Ovary (tissue), 9 donors: ENCODE measurements around the gene ATP6V1B1. TPM values are rescaled to one million over a fixed set of nuclear protein-coding genes. Genes with fewer than 3 reads are reported as not detected.

ENCODE experiments used
- DNase-seq, 5 donors: peaks; one replicate each; pipeline ENCODE4 v3.0.0-alpha.2; 2019 to 2020
- H3K27ac ChIP-seq, 2 donors: fragments of 200-600 bp; one replicate each; pipeline versions ENCODE4 v1.5.1 to v1.8.0; 2019 to 2022
- H3K27me3 ChIP-seq: fragments of 200-600 bp; one replicate; pipeline ENCODE4 v1.8.0; 2022
- H3K36me3 ChIP-seq: fragments of 200-600 bp; sonication (generic); one replicate; pipeline ENCODE4 v1.5.1; 2019
- H3K4me1 ChIP-seq: one replicate; pipeline ENCODE4 v1.8.1; 2013; ENCODE audit warnings: mild to moderate bottlenecking, moderate library complexity; ENCODE audit not compliant: insufficient read depth
- H3K4me3 ChIP-seq: fragments of 200-600 bp; sonication (generic); one replicate; pipeline ENCODE4 v1.5.1; 2017
- H3K9me3 ChIP-seq, 2 donors: fragments of 200-600 bp in 1 of 2; sonication (generic) in 1 of 2; one replicate each; pipeline versions ENCODE4 v1.5.1 to v1.8.1; 2013 to 2019; ENCODE audit warnings: mild to moderate bottlenecking in 1 of 2, moderate library complexity in 1 of 2
- EP300 ChIP-seq: sonication (generic); formaldehyde crosslinking; IDR thresholded peaks from one replicate; pipeline ENCODE4 v1.6.1; 2017; ENCODE audit warnings: antibody characterized with exemption
- POLR2A ChIP-seq: fragments of 450-650 bp; IDR thresholded peaks from one replicate; pipeline ENCODE4 v1.6.1; 2017; ENCODE audit warnings: antibody characterized with exemption, mild to moderate bottlenecking, moderate library complexity
- WGBS, 3 donors: extraction: QIAGEN DNeasy Blood & Tissue Kit in 1 of 3; methylation state at CpG; one replicate each; pipeline versions ENCODE4 v1.1.5 to v1.1.7; 2013 to 2017; 5-methylcytosine and 5-hydroxymethylcytosine counted together
- intact Hi-C, 4 donors: fragments of 100-400 bp; cut with DNase I; formaldehyde crosslinking; loops; one replicate each; pipeline versions ENCODE4 v1.11.0 to v1.15.1; 2022 to 2023
- polyA plus RNA-seq, 2 donors: library from polyadenylated mRNA; stranded (reverse); fragments of 200-250 nt in 1 of 2; fragments of 350-450 nt in 1 of 2; fragmentation: Illumina TruSeq in 1 of 2; extraction: RNeasy Lipid Tissue Mini Kit (QIAGEN cat#74804) in 1 of 2; gene quantifications; one replicate each; pipeline ENCODE4 v1.2.3, GENCODE V29; 2013 to 2014
- total RNA-seq, 7 donors: library from RNA; depleted of rRNA in 2 of 7; stranded (reverse); fragments of >200 nt in 2 of 7; fragmentation: NEBNext Ultra II Directional in 3 of 7; extraction: Animal tissue kit (Norgen Biotek cat#: 25700) in 3 of 7; gene quantifications; one replicate each; pipeline versions ENCODE4 v1.1.0 to v1.2.4, GENCODE V29; 2016 to 2023
- TF ChIP-seq, protein P1 (sequence below), 3 donors: fragments of 450-650 bp in 2 of 3; fragments of 200-600 bp in 1 of 3; IDR thresholded peaks; one replicate each; pipeline versions ENCODE4 v1.5.1 to v1.8.0; 2016 to 2022; ENCODE audit warnings: antibody characterized with exemption in 3 of 3, mild to moderate bottlenecking in 1 of 3
- donor health status: DM: no; HTN: no; CAD: no; lungs with moderate emphysema.
- donor health status: DM: no; HTN: no; CAD: no.
- donor health status: Bipolar disorder and iron deficiency.
- donor health status: DM: yes; HTN: yes; CAD: no.
- donor health status: DM: no; HTN: no; CAD: no.
- donor health status: DM: yes; HTN: yes; CAD: no.

ATP6V1B1 gene
- total and polyA plus RNA-seq, 9 donors = 0.62 to 11.9 (median 1.6) TPM; not detected in 1

DNA sequence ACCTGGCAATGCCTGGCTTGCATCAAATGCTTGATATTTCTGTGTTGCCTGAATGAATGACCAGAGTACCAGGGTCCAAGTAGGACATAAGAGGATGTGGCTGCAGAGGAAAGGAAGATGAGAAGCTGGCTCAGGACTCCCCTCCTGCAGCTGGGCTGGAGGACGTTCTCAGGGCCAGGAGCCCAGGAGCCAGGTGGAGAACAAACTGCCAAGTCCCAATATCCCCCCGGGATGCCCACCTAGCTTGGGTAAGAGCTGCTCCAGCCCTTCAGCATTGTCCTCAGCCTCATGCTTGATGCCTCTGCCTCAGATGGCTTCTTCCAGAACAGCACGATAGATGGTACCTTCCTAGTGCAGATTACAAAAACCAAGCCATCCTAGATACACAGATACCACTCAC, 8.6 kb upstream of the ATP6V1B1 start:
- Histone ChIP-seq H3K27ac (no peak overlapping the region), H3K27me3 (no peaks in the 10 kb centered on the region), H3K9me3 (no peaks in the 10 kb centered on the region), H3K4me1 (peaks cover under 1% of the 10 kb centered on the region), H3K36me3 (no peaks in the 10 kb centered on the region), H3K4me3 (no peak overlapping the region)
- TF ChIP-seq, protein P1, sequence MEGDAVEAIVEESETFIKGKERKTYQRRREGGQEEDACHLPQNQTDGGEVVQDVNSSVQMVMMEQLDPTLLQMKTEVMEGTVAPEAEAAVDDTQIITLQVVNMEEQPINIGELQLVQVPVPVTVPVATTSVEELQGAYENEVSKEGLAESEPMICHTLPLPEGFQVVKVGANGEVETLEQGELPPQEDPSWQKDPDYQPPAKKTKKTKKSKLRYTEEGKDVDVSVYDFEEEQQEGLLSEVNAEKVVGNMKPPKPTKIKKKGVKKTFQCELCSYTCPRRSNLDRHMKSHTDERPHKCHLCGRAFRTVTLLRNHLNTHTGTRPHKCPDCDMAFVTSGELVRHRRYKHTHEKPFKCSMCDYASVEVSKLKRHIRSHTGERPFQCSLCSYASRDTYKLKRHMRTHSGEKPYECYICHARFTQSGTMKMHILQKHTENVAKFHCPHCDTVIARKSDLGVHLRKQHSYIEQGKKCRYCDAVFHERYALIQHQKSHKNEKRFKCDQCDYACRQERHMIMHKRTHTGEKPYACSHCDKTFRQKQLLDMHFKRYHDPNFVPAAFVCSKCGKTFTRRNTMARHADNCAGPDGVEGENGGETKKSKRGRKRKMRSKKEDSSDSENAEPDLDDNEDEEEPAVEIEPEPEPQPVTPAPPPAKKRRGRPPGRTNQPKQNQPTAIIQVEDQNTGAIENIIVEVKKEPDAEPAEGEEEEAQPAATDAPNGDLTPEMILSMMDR (IDR thresholded peaks at IDR 0.05) = no peak
- TF ChIP-seq EP300 = no peak
- TF ChIP-seq POLR2A = no peak
- intact Hi-C loops = no loop called here
- DNase-seq = no peak
- 73 to 83% (median 79%) methylated on average over 3 of the region's 3 CpGs for WGBS, 3 donors

DNA sequence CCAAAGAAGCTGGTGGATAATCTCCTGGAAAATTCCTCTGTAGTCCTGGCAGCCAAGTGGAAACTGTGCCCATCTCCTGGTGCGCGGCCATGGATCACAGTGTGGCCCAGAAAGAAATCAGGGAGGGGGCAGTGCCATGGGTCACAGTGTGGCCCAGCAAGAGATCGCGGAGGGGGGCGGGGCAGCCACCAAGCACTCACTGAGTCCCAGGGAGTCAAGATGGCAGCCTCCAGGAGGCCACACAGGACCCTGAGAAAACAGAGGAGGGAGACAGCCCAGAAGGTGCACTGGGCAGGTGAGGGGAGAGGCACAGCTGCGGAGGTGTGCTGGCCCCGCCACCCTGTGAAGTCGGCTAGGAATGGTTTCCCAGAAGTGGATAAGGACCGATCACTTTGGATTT, 8.1 kb upstream of the ATP6V1B1 start:
- intact Hi-C loops = no loop called here
- no peak overlapping the region for H3K27ac ChIP-seq
- H3K27me3 ChIP-seq = no peaks in the 10 kb centered on the region
- no peaks in the 10 kb centered on the region for H3K9me3 ChIP-seq
- no peak overlapping the region for H3K4me3 ChIP-seq
- H3K36me3 ChIP-seq = no peaks in the 10 kb centered on the region
- H3K4me1 ChIP-seq = no peaks in the 10 kb centered on the region
- no peak for DNase-seq
- 82 to 90% (median 83%) methylated on average over 9 of the region's 9 CpGs for WGBS, 3 donors
- no peak for TF ChIP-seq POLR2A
- TF ChIP-seq, protein P1 (IDR thresholded peaks at IDR 0.05) = no peak
- TF ChIP-seq EP300 = no peak

DNA sequence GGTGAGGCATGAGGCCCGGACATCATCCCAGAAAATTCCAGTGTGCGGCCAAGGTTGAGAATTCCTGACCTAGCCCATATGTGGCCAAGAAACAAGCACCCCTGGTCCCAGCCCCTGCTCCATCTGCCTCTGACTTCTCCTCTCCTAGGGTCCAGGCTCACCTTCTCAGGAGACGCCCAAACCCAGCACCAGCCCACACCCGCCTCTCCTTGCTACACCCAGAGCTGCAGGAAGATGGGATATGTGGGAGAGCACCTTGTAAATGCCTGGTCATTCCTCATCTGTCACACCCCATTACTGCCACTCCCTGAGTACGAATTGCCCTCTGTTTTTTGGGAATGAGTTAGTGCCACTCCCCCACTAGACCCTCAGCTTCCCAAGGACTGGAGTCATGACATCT, 7.3 kb upstream of the ATP6V1B1 start:
- H3K4me1 ChIP-seq = no peaks in the 10 kb centered on the region
- no peak overlapping the region for H3K4me3 ChIP-seq
- TF ChIP-seq, protein P1 (IDR thresholded peaks at IDR 0.05) = no peak
- TF ChIP-seq EP300 (no peak), POLR2A (no peak)
- DNase-seq = no peak
- H3K27ac ChIP-seq = no peak overlapping the region
- 78 to 80% (median 79%) methylated on average over 5 of the region's 5 CpGs for WGBS, 3 donors
- intact Hi-C loops = no loop called here
- H3K27me3 ChIP-seq = no peaks in the 10 kb centered on the region
- no peaks in the 10 kb centered on the region for H3K36me3 ChIP-seq
- H3K9me3 ChIP-seq = no peaks in the 10 kb centered on the region

DNA sequence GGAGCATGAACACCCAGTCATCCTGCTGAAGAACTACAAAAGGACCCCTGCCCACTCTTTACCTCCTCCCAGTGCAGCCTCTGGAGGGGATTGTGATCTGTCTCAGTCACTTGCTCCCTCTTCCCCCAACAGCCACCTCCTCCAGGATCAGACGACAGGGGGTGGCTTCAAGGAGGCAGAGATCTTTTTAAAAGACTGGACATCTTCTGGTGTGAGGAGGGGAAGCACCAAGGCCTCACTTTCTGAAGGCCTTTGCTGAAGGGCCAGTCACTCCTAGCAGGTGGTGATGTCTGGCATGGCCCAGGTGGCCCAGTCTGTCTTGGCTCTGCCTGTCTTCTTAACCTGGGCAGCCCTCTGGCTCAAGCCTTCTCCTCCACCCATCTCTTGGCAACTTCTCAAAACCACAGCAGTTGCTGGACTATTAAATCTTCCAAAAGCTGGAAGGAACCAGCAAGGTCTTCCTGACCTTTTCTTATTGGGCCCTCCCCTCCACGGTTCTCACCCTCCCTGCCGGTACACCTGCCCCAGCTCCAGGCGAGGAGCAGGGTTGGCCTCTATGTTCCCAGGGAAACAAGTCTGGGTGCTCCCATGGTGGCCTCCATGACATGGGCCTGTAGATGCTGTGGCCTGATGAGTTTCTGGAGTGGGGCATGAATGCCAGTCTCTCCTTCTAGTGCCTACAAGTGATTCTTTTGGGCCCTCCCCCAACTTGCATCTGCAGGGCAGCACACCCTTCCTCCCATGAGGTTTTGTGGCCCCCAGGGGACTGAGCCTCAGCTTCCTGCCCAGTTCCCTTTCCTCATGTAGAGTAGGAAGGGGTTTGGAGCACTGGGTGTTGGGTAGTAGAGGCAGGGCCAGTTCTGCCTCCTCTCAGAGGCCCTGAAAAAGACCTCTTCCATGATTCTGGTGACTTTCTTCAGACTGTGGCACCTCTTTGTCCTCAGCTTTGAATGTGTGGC, 5.0 kb upstream of the ATP6V1B1 start:
- intact Hi-C loops = no loop called here
- TF ChIP-seq, protein P1 (IDR thresholded peaks at IDR 0.05) = no peak
- TF ChIP-seq POLR2A (no peak), EP300 (no peak)
- no peak overlapping the region for H3K27ac ChIP-seq
- no peaks in the 10 kb centered on the region for H3K36me3 ChIP-seq
- DNase-seq = no peak
- H3K9me3 ChIP-seq = no peaks in the 10 kb centered on the region
- H3K4me3 ChIP-seq = no peak overlapping the region
- WGBS, 3 donors = 53 to 75% (median 58%) methylated on average over 4 of the region's 4 CpGs
- no peaks in the 10 kb centered on the region for H3K4me1 ChIP-seq
- H3K27me3 ChIP-seq = no peaks in the 10 kb centered on the region
